Mammary epithelial cell (primary cell): ENCODE data around the gene BLACAT1.

Source experiments
- CTCF ChIP-seq, 2 donors: IDR thresholded peaks in 1 of 2; conservative IDR thresholded peaks in 1 of 2; 2 replicates each; pipeline ENCODE4 v1.5.1; 2011 to 2012; ENCODE audit warnings: inconsistent platforms in 2 of 2, low read length in 2 of 2, mild to moderate bottlenecking in 2 of 2, control low read depth in 1 of 2, low read depth in 1 of 2; ENCODE audit not compliant: insufficient read depth in 1 of 2; ENCODE audit errors: extremely low read depth in 1 of 2
- EZH2 ChIP-seq: IDR thresholded peaks from 2 replicates; pipeline ENCODE4 v1.6.1; 2012; ENCODE audit warnings: low read length, inconsistent platforms, borderline replicate concordance

DNA sequence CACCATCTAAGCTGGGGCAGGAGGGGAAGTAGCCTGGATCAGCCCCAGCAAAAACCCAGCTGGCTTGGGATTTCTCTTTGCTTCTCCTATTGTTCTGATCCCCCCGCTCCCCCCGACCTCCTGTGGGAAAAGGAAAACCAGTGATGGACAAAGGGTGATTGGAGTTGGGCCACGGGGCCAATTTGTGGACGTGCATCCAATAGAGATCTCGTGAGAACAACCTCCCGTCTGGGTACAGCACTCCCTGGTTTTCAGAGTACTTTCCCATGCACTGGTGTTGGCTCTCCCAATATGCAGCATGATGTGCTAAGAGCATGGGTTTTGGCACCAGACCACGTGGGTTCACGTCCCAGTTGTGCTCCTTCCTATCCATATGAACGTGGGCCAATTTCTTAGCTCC, 9.0 kb downstream of the BLACAT1 start:
- TF ChIP-seq EZH2, result no peak
- TF ChIP-seq CTCF (conservative IDR thresholded peaks at IDR 0.05 in 1 of 2, IDR thresholded peaks at IDR 0.05 in 1 of 2; ENCODE audit: extremely low read depth in 1 of 2, insufficient read depth in 1 of 2, low read depth in 1 of 2, low read length in 2 of 2), result no peak
